Measurements from ENCODE around the gene ZFP36L2.

ZFP36L2 gene

DNA sequence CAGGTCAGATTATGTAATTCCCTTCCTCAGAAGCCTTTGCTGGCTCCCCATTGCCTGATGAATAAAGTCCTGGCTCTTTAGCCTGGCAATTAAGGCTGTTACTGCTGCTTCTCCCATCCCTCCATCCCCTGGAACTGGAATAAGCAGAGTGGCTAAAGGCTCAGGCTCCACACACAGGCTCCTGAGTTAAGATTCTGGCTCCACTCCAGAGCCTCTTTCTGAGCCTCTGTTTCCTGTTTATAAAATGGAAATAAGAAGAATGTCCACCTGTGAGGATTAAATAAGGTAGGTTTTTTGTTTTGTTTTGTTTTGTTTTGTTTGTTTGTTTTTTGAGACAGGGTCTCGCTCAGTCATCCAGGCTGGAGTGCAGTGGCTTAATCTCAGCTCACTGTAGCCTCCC is 50.0 kb downstream of the ZFP36L2 start:
- Histone ChIP-seq H3K4me3 (replicated peaks; ENCODE audit: insufficient read depth, low read length) (no peak overlapping the region), H3K27ac (replicated peaks) (no peak overlapping the region), H3K27me3 (ENCODE audit: insufficient read depth, poor library complexity, severe bottlenecking) (no peaks in the 10 kb centered on the region)
- TF ChIP-seq GABPA (IDR thresholded peaks at IDR 0.05; ENCODE audit: low read depth), result no peak
- TF ChIP-seq SPI1 (IDR thresholded peaks at IDR 0.05; ENCODE audit: borderline replicate concordance, low read depth), result no peak
- TF ChIP-seq, protein P1, sequence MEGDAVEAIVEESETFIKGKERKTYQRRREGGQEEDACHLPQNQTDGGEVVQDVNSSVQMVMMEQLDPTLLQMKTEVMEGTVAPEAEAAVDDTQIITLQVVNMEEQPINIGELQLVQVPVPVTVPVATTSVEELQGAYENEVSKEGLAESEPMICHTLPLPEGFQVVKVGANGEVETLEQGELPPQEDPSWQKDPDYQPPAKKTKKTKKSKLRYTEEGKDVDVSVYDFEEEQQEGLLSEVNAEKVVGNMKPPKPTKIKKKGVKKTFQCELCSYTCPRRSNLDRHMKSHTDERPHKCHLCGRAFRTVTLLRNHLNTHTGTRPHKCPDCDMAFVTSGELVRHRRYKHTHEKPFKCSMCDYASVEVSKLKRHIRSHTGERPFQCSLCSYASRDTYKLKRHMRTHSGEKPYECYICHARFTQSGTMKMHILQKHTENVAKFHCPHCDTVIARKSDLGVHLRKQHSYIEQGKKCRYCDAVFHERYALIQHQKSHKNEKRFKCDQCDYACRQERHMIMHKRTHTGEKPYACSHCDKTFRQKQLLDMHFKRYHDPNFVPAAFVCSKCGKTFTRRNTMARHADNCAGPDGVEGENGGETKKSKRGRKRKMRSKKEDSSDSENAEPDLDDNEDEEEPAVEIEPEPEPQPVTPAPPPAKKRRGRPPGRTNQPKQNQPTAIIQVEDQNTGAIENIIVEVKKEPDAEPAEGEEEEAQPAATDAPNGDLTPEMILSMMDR (IDR thresholded peaks at IDR 0.05; ENCODE audit: insufficient read depth, low read length), result no peak
- DNase-seq (ENCODE audit: low read depth in 1 of 2, low spot score in 1 of 2), result no peak

GRCh38 chr2:43175876-43176275 is 50.5 kb downstream of the ZFP36L2 start:
- TF ChIP-seq, protein P1 (IDR thresholded peaks at IDR 0.05; ENCODE audit: insufficient read depth, low read length), result no peak
- TF ChIP-seq GABPA (IDR thresholded peaks at IDR 0.05; ENCODE audit: low read depth) (no peak), REST (IDR thresholded peaks at IDR 0.05; ENCODE audit: insufficient replicate concordance, low read depth) (no peak), SPI1 (IDR thresholded peaks at IDR 0.05; ENCODE audit: borderline replicate concordance, low read depth) (no peak), POLR2AphosphoS5 (IDR thresholded peaks at IDR 0.05; ENCODE audit: low read depth) (no peak)
- Histone ChIP-seq H3K27ac (replicated peaks) (no peak overlapping the region), H3K27me3 (ENCODE audit: insufficient read depth, poor library complexity, severe bottlenecking) (no peaks in the 10 kb centered on the region), H3K4me3 (replicated peaks; ENCODE audit: insufficient read depth, low read length) (no peak overlapping the region)
- DNase-seq (ENCODE audit: low read depth in 1 of 2, low spot score in 1 of 2), result no peak

- Histone ChIP-seq H3K27me3 (ENCODE audit: insufficient read depth, poor library complexity, severe bottlenecking) (no peaks in the 10 kb centered on the region), H3K4me3 (replicated peaks; ENCODE audit: insufficient read depth, low read length) (no peak overlapping the region), H3K27ac (replicated peaks) (peak overlapping the region; percentile 25; the same call in 1 of the 2 replicates)
- TF ChIP-seq SPI1 (IDR thresholded peaks at IDR 0.05; ENCODE audit: borderline replicate concordance, low read depth), result no peak
- DNase-seq (ENCODE audit: low read depth in 1 of 2, low spot score in 1 of 2), result peak in 1 of 2 experiments; percentile 24
Measured at GRCh38 chr2:43175020-43175441, 51.4 kb downstream of the ZFP36L2 start.

DNA sequence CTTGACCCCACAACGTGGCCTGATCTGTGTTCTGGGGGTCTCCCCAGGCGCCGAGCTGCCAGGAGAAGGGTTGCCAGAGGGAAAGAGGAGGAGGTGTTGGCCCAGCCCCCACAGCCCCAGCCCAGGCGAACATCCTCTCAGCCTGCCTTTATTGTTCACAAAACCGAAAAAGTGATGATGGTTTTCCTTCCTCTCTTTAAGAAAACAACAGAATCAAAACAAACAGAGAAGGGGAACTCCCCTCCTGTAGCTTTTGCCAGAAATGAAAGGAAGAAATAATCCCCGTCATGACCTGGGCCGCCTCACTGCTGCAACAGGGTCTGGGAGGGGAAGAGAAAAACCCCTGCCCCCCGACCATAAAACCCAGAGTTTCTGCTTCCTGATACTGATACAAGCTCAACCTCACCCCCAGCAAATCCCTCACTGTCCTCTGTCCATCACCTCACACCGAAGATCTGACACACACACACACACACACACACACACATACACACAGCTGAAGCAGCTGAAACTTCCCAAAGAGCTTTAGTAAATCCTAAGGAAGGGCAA is 52.0 kb downstream of the ZFP36L2 start:
- DNase-seq (ENCODE audit: low read depth in 1 of 2, low spot score in 1 of 2), result no peak
- H3K4me3 ChIP-seq (replicated peaks; ENCODE audit: insufficient read depth, low read length), result no peak overlapping the region
- no peaks in the 10 kb centered on the region for H3K27me3 ChIP-seq (ENCODE audit: insufficient read depth, poor library complexity, severe bottlenecking)
- H3K27ac ChIP-seq (replicated peaks), result 0 out of 2 replicates have a peak overlapping the region, but pooled peaks have one; percentile 3
- TF ChIP-seq GABPA (IDR thresholded peaks at IDR 0.05; ENCODE audit: low read depth) (no peak), SPI1 (IDR thresholded peaks at IDR 0.05; ENCODE audit: borderline replicate concordance, low read depth) (no peak), POLR2AphosphoS5 (IDR thresholded peaks at IDR 0.05; ENCODE audit: low read depth) (no peak), REST (IDR thresholded peaks at IDR 0.05; ENCODE audit: insufficient replicate concordance, low read depth) (no peak)
- TF ChIP-seq, protein P1 (IDR thresholded peaks at IDR 0.05; ENCODE audit: insufficient read depth, low read length), result no peak
